HCT116 (cell line): ENCODE data around the gene POPDC2. TPM values are rescaled to one million over a fixed set of nuclear protein-coding genes. Genes with fewer than 3 reads are reported as not detected.
A peak's percentile ranks its signal among the peaks of the same experiment; 100 is the strongest.

Experiments used
- ATAC-seq: fragments of 200-7000 bp; cut with Tn5 transposase; 2 replicates; pipeline ENCODE4 v1.9.1; 2020; ENCODE audit warnings: mild to moderate bottlenecking, moderate library complexity
- BruUV-seq: library from RNA; stranded (reverse); fragments of 400-500 nt; replicated peaks from 2 replicates; lab custom pipeline; 2021; lab: Mats Ljungman, UMichigan
- CTCF ChIA-PET: fragments of 300-600 bp; sonication (Branson Sonifier 250); formaldehyde crosslinking; loops from one replicate; lab custom pipeline; 2021; ENCODE audit warnings: antibody characterized with exemption; lab: Charles Lee
- POLR2A ChIA-PET: fragments of 300-600, 350-600 bp; sonication (Branson Sonifier 250); formaldehyde crosslinking; loops from one replicate; lab custom pipeline; 2021; ENCODE audit warnings: antibody characterized with exemption; lab: Charles Lee
- RAD21 ChIA-PET, 2 experiments: fragments of 300-600 bp; sonication (Branson Sonifier 250); formaldehyde crosslinking; loops; one replicate each; lab custom pipeline; 2023; ENCODE audit warnings: low total read pairs in 2 of 2; ENCODE audit not compliant: uncharacterized antibody in 2 of 2, unreplicated experiment in 2 of 2, low non-redundant PET in 1 of 2; lab: Charles Lee
- DNase-seq: peaks from one replicate; pipeline ENCODE4 v3.0.0-alpha.2; 2010; ENCODE audit warnings: low read depth, low spot score
- H2AFZ ChIP-seq: fragments of 200-600 bp; shearing (Covaris generic), sonication (generic); 2 replicates; pipeline ENCODE4 v1.6.1; 2017; ENCODE audit warnings: low read depth, mixed run types, mixed read lengths, antibody characterized with exemption, low read length; ENCODE audit not compliant: poor library complexity, severe bottlenecking
- H3K27ac ChIP-seq: 2 replicates; pipeline ENCODE4 v1.5.1; 2012; ENCODE audit warnings: low read depth, low read length
- H3K27me3 ChIP-seq: fragments of 200-600 bp; sonication (generic); 2 replicates; pipeline ENCODE4 v1.6.1; 2016; ENCODE audit warnings: mixed run types, low read length, mixed read lengths; ENCODE audit not compliant: insufficient read depth
- H3K36me3 ChIP-seq, 2 experiments: fragments of 200-500 bp in 1 of 2; fragments of 200-600 bp in 1 of 2; sonication (Bioruptor generic) in 1 of 2; sonication (generic) in 1 of 2; 2 replicates each; pipeline versions ENCODE4 v1.5.1 to v1.6.1; 2014 to 2016; ENCODE audit warnings: low read length in 2 of 2, inconsistent platforms in 1 of 2, mixed read lengths in 1 of 2, mixed run types in 1 of 2; ENCODE audit not compliant: insufficient read depth in 2 of 2, control insufficient read depth in 1 of 2
- H3K4me1 ChIP-seq, 2 experiments: fragments of 200-600 bp in 1 of 2; sonication (generic) in 1 of 2; 2 replicates each; pipeline versions ENCODE4 v1.5.1 to v1.6.1; 2012 to 2017; ENCODE audit warnings: low read length in 2 of 2, inconsistent platforms in 1 of 2, mild to moderate bottlenecking in 1 of 2, mixed read lengths in 1 of 2, mixed run types in 1 of 2, moderate library complexity in 1 of 2; ENCODE audit not compliant: insufficient read depth in 2 of 2, control insufficient read depth in 1 of 2
- H3K4me2 ChIP-seq: fragments of 200-600 bp; sonication (generic); 2 replicates; pipeline ENCODE4 v1.6.1; 2017; ENCODE audit warnings: mixed run types, low read length, mixed read lengths
- H3K4me3 ChIP-seq, 2 experiments: fragments of 200-600 bp in 1 of 2; sonication (generic) in 1 of 2; replicated peaks in 1 of 2; 2 replicates each; pipeline ENCODE4 v1.5.1; 2011 to 2016; ENCODE audit warnings: low read length in 2 of 2, control low read depth in 1 of 2, low read depth in 1 of 2, mild to moderate bottlenecking in 1 of 2, mixed read lengths in 1 of 2, mixed run types in 1 of 2
- H3K79me2 ChIP-seq: fragments of 200-600 bp; sonication (generic); 2 replicates; pipeline ENCODE4 v1.6.1; 2017; ENCODE audit warnings: mild to moderate bottlenecking, mixed run types, low read length, moderate library complexity, mixed read lengths; ENCODE audit not compliant: insufficient read depth
- H3K9ac ChIP-seq: fragments of 200-600 bp; sonication (generic); 2 replicates; pipeline ENCODE4 v1.6.1; 2016; ENCODE audit warnings: low read length, mixed read lengths
- H3K9me2 ChIP-seq: fragments of 200-600 bp; sonication (generic), shearing (Covaris generic); 2 replicates; pipeline ENCODE4 v1.6.1; 2017; ENCODE audit warnings: mixed run types, mild to moderate bottlenecking, moderate library complexity; ENCODE audit not compliant: insufficient read depth
- H3K9me3 ChIP-seq, 2 experiments: fragments of 200-500 bp in 1 of 2; fragments of 200-600 bp in 1 of 2; sonication (Bioruptor generic) in 1 of 2; sonication (generic) in 1 of 2; 2 replicates each; pipeline ENCODE4 v1.6.1; 2014 to 2017; ENCODE audit warnings: low read length in 2 of 2, mixed read lengths in 2 of 2, inconsistent platforms in 1 of 2, low read depth in 1 of 2, mild to moderate bottlenecking in 1 of 2, mixed run types in 1 of 2, moderate library complexity in 1 of 2; ENCODE audit not compliant: control insufficient read depth in 1 of 2, insufficient read depth in 1 of 2
- H4K20me1 ChIP-seq: fragments of 200-600 bp; sonication (generic), shearing (Covaris generic); 2 replicates; pipeline ENCODE4 v1.6.1; 2017; ENCODE audit warnings: mixed run types, mild to moderate bottlenecking, moderate library complexity; ENCODE audit not compliant: insufficient read depth
- EGR1 ChIP-seq: IDR thresholded peaks from 2 replicates; pipeline ENCODE4 v1.6.1; 2012; ENCODE audit warnings: low read depth
- ELF1 ChIP-seq: IDR thresholded peaks from 2 replicates; pipeline ENCODE4 v1.6.1; 2012; ENCODE audit warnings: low read depth, borderline replicate concordance
- EZH2 ChIP-seq: fragments of 200-600 bp; sonication (generic); IDR thresholded peaks from 2 replicates; pipeline ENCODE4 v1.6.1; 2017; ENCODE audit warnings: antibody characterized with exemption, mixed run types
- EZH2phosphoT487 ChIP-seq: fragments of 200-600 bp; IDR thresholded peaks from 2 replicates; pipeline ENCODE4 v1.6.1; 2018; ENCODE audit warnings: antibody characterized with exemption, borderline replicate concordance
- FOSL1 ChIP-seq: IDR thresholded peaks from 2 replicates; pipeline ENCODE4 v1.6.1; 2012; ENCODE audit warnings: low read depth
- POLR2A ChIP-seq: IDR thresholded peaks from 2 replicates; pipeline ENCODE4 v1.7.0; 2011; ENCODE audit warnings: borderline replicate concordance; ENCODE audit not compliant: insufficient read depth, insufficient read length; ENCODE audit errors: extremely low read depth
- POLR2AphosphoS5 ChIP-seq: IDR thresholded peaks from 2 replicates; pipeline ENCODE4 v1.6.1; 2011; ENCODE audit warnings: mild to moderate bottlenecking, low read depth, low read length, moderate library complexity
- RAD21 ChIP-seq: IDR thresholded peaks from 2 replicates; pipeline ENCODE4 v1.6.1; 2012; ENCODE audit warnings: low read depth, mild to moderate bottlenecking
- SIN3A ChIP-seq: IDR thresholded peaks from 2 replicates; pipeline ENCODE4 v1.6.1; 2012; ENCODE audit warnings: low read depth
- SP1 ChIP-seq: IDR thresholded peaks from 2 replicates; pipeline ENCODE4 v1.6.1; 2012; ENCODE audit warnings: low read depth
- YY1 ChIP-seq: IDR thresholded peaks from 2 replicates; pipeline ENCODE4 v1.6.1; 2011; ENCODE audit warnings: low read length, low read depth, moderate library complexity, mild to moderate bottlenecking; ENCODE audit not compliant: insufficient replicate concordance; ENCODE audit errors: extremely low read depth
- ZNF274 ChIP-seq: fragments of 200-500 bp; sonication (Bioruptor generic); IDR thresholded peaks from 2 replicates; pipeline ENCODE4 v1.6.1; 2014; ENCODE audit warnings: mild to moderate bottlenecking, low read depth, low read length, inconsistent platforms
- intact Hi-C: fragments of 100-400 bp; cut with micrococcal nuclease; formaldehyde crosslinking; loops from 2 replicates; pipeline ENCODE4 v1.10.0; 2022
- total RNA-seq: library from RNA; stranded (reverse); gene quantifications from one replicate; pipeline ENCODE4 v1.2.1, GENCODE V29; 2021; ENCODE audit not compliant: unreplicated experiment
- TF ChIP-seq, protein P1 (sequence below): IDR thresholded peaks from 2 replicates; pipeline ENCODE4 v1.6.1; 2011; ENCODE audit warnings: mild to moderate bottlenecking, low read length, moderate library complexity; ENCODE audit not compliant: insufficient replicate concordance; ENCODE audit errors: extremely low read depth
- TF ChIP-seq, protein P2 (sequence below): IDR thresholded peaks from 2 replicates; pipeline ENCODE4 v1.6.1; 2012; ENCODE audit warnings: low read depth
- TF ChIP-seq, protein P3 (sequence below): IDR thresholded peaks from 2 replicates; pipeline ENCODE4 v1.6.1; 2012

Gene POPDC2
- total RNA-seq, 1 experiment from 2014 or later, result 1.6 TPM

DNA sequence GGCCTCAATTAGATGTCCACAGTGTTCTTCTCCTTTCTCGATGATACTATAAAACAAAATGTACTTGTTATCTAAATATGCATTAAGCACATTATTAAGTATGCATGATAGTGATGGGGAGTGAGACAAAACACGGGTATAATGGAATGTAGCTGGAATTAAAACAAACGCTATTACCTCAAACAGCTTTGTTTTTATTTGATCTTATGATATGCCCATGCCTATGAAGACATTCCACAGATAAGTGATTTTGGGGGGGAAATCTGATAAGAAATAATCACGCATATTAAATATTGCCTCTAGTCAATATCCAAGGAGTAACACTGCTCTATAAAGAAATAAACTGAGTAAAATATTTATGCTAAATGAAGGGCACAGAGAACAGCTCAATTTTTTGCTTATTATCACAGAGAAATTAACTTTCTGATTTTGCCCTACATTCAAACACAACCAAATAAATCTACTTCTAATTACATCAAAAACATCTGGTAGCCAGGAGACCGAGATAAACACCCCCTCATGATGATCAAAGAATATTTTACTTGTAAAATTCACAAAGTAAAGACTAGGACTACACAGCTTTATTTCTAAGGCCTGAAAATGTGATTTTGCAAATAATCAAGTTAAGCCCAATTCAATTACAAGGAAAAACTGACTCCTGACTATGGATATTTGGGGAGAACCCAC lies 14.9 kb upstream of the POPDC2 start:
- no peak for ATAC-seq
- intact Hi-C loops, result loop anchor here (10.0 kb wide), 2 partner anchors 211 to 641 kb away; partner anchors contain the start of genes IGSF11, POGLUT1 and TMEM39A
- no peak overlapping the region for H3K4me3 ChIP-seq

More for the DNA sequence above, 14.9 kb upstream of the POPDC2 start:
- POLR2A ChIA-PET, result interaction anchor here (1.8 kb wide), 1 partner anchor 211 kb away, joined by 3 read pairs; no protein-coding TSS in a partner anchor
- H3K27me3 ChIP-seq, result no peaks in the 10 kb centered on the region
- no peak overlapping the region for H3K9ac ChIP-seq
- H4K20me1 ChIP-seq, result no peaks in the 10 kb centered on the region
- H3K4me2 ChIP-seq, result peak overlapping the region; percentile 93
- TF ChIP-seq FOSL1 (no peak), EZH2 (no peak), ZNF274 (no peak), RAD21 (no peak), SIN3A (no peak), ELF1 (no peak), EZH2phosphoT487 (no peak), POLR2A (no peak), SP1 (no peak), YY1 (no peak), EGR1 (no peak), POLR2AphosphoS5 (no peak)
- TF ChIP-seq, protein P1, sequence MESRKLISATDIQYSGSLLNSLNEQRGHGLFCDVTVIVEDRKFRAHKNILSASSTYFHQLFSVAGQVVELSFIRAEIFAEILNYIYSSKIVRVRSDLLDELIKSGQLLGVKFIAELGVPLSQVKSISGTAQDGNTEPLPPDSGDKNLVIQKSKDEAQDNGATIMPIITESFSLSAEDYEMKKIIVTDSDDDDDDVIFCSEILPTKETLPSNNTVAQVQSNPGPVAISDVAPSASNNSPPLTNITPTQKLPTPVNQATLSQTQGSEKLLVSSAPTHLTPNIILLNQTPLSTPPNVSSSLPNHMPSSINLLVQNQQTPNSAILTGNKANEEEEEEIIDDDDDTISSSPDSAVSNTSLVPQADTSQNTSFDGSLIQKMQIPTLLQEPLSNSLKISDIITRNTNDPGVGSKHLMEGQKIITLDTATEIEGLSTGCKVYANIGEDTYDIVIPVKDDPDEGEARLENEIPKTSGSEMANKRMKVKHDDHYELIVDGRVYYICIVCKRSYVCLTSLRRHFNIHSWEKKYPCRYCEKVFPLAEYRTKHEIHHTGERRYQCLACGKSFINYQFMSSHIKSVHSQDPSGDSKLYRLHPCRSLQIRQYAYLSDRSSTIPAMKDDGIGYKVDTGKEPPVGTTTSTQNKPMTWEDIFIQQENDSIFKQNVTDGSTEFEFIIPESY, result no peak
- TF ChIP-seq, protein P2, sequence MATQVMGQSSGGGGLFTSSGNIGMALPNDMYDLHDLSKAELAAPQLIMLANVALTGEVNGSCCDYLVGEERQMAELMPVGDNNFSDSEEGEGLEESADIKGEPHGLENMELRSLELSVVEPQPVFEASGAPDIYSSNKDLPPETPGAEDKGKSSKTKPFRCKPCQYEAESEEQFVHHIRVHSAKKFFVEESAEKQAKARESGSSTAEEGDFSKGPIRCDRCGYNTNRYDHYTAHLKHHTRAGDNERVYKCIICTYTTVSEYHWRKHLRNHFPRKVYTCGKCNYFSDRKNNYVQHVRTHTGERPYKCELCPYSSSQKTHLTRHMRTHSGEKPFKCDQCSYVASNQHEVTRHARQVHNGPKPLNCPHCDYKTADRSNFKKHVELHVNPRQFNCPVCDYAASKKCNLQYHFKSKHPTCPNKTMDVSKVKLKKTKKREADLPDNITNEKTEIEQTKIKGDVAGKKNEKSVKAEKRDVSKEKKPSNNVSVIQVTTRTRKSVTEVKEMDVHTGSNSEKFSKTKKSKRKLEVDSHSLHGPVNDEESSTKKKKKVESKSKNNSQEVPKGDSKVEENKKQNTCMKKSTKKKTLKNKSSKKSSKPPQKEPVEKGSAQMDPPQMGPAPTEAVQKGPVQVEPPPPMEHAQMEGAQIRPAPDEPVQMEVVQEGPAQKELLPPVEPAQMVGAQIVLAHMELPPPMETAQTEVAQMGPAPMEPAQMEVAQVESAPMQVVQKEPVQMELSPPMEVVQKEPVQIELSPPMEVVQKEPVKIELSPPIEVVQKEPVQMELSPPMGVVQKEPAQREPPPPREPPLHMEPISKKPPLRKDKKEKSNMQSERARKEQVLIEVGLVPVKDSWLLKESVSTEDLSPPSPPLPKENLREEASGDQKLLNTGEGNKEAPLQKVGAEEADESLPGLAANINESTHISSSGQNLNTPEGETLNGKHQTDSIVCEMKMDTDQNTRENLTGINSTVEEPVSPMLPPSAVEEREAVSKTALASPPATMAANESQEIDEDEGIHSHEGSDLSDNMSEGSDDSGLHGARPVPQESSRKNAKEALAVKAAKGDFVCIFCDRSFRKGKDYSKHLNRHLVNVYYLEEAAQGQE, result no peak
- TF ChIP-seq, protein P3, sequence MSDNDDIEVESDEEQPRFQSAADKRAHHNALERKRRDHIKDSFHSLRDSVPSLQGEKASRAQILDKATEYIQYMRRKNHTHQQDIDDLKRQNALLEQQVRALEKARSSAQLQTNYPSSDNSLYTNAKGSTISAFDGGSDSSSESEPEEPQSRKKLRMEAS, result no peak
- peaks cover 3 to 16% of the 10 kb centered on the region in 2 experiments; a peak in 3 of 4 replicates for H3K4me1 ChIP-seq
- CTCF ChIA-PET, result interaction anchor here (0.8 kb wide), 1 partner anchor 75 kb away, joined by 3 read pairs; no protein-coding TSS in a partner anchor
- H3K9me2 ChIP-seq, result no peaks in the 10 kb centered on the region
- no peak overlapping the region for H2AFZ ChIP-seq
- H3K27ac ChIP-seq, result no peak overlapping the region
- no peak for DNase-seq
- H3K79me2 ChIP-seq, result peaks cover 21% of the 10 kb centered on the region
- peaks cover 12 to 34% of the 10 kb centered on the region in 2 experiments for H3K36me3 ChIP-seq
- no TSS peak for BruUV-seq
- no peaks in the 10 kb centered on the region for H3K9me3 ChIP-seq
- RAD21 ChIA-PET, result no interaction called here
